K562 (cell line): Measurements from ENCODE around the gene MYO3B. TPM values are rescaled to one million over a fixed set of nuclear protein-coding genes. Genes with fewer than 3 reads are reported as not detected.

ENCODE experiments used
- BRD4 ChIP-seq: fragments of 200-600 bp; sonication (generic); IDR thresholded peaks from 2 replicates; pipeline ENCODE4 v1.6.1; 2017; ENCODE audit warnings: inconsistent platforms
- EP400 ChIP-seq: fragments of 450-650 bp; IDR thresholded peaks from 2 replicates; pipeline ENCODE4 v1.6.1; 2017; ENCODE audit warnings: antibody characterized with exemption, mild to moderate bottlenecking, moderate library complexity
- GTF2E2 ChIP-seq: fragments of 200-800 bp; sonication (Bioruptor generic); IDR thresholded peaks from 2 replicates; pipeline ENCODE4 v1.6.1; 2016; ENCODE audit warnings: missing genetic modification characterization, missing compliant biosample characterization
- ZNF217 ChIP-seq: sonication (generic); formaldehyde crosslinking; IDR thresholded peaks from 2 replicates; pipeline ENCODE4 v1.8.0; 2022; ENCODE audit warnings: mild to moderate bottlenecking, missing genetic modification reagents
- polyA plus RNA-seq, 8 experiments: library from polyadenylated mRNA; depleted of rRNA in 4 of 8; stranded (reverse) in 5 of 8; unstranded in 3 of 8; fragments of >200 nt; fragmentation: Nextera tagmentation in 2 of 8; fragmentation: Illumina TruSeq in 1 of 8; extraction: Ambion mirVana in 2 of 8; extraction: Trizol in 1 of 8; gene quantifications; 2 replicates each; pipeline versions ENCODE4 v1.2.1 to v1.2.3, GENCODE V29; 2011 to 2014; ENCODE audit warnings: inconsistent platforms in 1 of 8, missing spikeins in 1 of 8
- total RNA-seq, 7 experiments: library from RNA; depleted of rRNA in 6 of 7; stranded (reverse); fragments of >200 nt in 6 of 7; fragmentation: Illumina TruSeq in 2 of 7; extraction: Trizol in 2 of 7; gene quantifications; 2 replicates each; pipeline versions ENCODE4 v1.2.1 to v1.2.3, GENCODE V29; 2011 to 2021; ENCODE audit warnings: low replicate concordance in 1 of 7
- TF ChIP-seq, protein P1 (sequence below): fragments of 150-350 bp; conservative IDR thresholded peaks from 2 replicates; pipeline ENCODE4 v1.6.1; 2014; ENCODE audit warnings: low read length
- TF ChIP-seq, protein P2 (sequence below), 3 experiments: fragments of 200-800 bp in 1 of 3; fragments of 250-450 bp in 1 of 3; fragments of 450-650 bp in 1 of 3; sonication (Bioruptor Pico) in 1 of 3; sonication (Bioruptor generic) in 1 of 3; formaldehyde crosslinking in 1 of 3; IDR thresholded peaks; 2 replicates each; pipeline versions ENCODE4 v1.6.1 to v1.8.0; 2016 to 2022; ENCODE audit warnings: mild to moderate bottlenecking in 2 of 3, missing genetic modification characterization in 2 of 3, missing compliant biosample characterization in 1 of 3, moderate library complexity in 1 of 3
- TF ChIP-seq, protein P3 (sequence below), 2 experiments: fragments of 250-450 bp in 1 of 2; fragments of 450-650 bp in 1 of 2; sonication (Bioruptor Pico) in 1 of 2; IDR thresholded peaks; 2 replicates each; pipeline versions ENCODE4 v1.6.1 to v1.8.0; 2016 to 2021; ENCODE audit warnings: mild to moderate bottlenecking in 2 of 2, moderate library complexity in 2 of 2, missing compliant biosample characterization in 1 of 2, missing genetic modification characterization in 1 of 2

The MYO3B gene
- total and polyA plus RNA-seq, 9 of the 15 experiments (the other 6 are each of a cell fraction or from before 2014, with no cell fraction given): 2.7 to 6.5 (median 3.6) TPM

DNA sequence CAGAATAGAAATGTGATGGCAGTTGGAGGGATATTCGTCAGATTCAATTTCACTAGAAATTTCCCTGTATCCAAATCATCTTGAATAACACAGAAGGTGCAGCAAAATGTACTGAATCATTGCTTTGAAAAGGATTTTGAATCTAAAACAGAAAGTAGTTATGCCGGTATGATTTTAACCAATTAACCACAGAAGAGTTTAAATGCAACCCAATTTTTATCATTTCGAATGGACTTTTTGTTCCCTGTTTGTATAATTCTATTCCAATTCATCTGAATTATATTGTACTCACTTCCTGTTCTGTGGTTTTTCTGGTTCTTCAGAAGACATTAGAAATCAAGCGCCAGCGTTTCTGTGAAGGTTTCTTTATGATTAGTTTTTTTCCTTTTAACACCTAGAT is 190.4 kb downstream of the MYO3B start (continued):
- TF ChIP-seq, protein P1, sequence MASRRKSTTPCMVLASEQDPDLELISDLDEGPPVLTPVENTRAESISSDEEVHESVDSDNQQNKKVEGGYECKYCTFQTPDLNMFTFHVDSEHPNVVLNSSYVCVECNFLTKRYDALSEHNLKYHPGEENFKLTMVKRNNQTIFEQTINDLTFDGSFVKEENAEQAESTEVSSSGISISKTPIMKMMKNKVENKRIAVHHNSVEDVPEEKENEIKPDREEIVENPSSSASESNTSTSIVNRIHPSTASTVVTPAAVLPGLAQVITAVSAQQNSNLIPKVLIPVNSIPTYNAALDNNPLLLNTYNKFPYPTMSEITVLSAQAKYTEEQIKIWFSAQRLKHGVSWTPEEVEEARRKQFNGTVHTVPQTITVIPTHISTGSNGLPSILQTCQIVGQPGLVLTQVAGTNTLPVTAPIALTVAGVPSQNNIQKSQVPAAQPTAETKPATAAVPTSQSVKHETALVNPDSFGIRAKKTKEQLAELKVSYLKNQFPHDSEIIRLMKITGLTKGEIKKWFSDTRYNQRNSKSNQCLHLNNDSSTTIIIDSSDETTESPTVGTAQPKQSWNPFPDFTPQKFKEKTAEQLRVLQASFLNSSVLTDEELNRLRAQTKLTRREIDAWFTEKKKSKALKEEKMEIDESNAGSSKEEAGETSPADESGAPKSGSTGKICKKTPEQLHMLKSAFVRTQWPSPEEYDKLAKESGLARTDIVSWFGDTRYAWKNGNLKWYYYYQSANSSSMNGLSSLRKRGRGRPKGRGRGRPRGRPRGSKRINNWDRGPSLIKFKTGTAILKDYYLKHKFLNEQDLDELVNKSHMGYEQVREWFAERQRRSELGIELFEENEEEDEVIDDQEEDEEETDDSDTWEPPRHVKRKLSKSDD: no peak
- TF ChIP-seq, protein P2, sequence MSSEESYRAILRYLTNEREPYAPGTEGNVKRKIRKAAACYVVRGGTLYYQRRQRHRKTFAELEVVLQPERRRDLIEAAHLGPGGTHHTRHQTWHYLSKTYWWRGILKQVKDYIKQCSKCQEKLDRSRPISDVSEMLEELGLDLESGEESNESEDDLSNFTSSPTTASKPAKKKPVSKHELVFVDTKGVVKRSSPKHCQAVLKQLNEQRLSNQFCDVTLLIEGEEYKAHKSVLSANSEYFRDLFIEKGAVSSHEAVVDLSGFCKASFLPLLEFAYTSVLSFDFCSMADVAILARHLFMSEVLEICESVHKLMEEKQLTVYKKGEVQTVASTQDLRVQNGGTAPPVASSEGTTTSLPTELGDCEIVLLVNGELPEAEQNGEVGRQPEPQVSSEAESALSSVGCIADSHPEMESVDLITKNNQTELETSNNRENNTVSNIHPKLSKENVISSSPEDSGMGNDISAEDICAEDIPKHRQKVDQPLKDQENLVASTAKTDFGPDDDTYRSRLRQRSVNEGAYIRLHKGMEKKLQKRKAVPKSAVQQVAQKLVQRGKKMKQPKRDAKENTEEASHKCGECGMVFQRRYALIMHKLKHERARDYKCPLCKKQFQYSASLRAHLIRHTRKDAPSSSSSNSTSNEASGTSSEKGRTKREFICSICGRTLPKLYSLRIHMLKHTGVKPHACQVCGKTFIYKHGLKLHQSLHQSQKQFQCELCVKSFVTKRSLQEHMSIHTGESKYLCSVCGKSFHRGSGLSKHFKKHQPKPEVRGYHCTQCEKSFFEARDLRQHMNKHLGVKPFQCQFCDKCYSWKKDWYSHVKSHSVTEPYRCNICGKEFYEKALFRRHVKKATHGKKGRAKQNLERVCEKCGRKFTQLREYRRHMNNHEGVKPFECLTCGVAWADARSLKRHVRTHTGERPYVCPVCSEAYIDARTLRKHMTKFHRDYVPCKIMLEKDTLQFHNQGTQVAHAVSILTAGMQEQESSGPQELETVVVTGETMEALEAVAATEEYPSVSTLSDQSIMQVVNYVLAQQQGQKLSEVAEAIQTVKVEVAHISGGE (CRISPR knock-in tag; IDR thresholded peaks at IDR 0.05): no peak
- TF ChIP-seq, protein P3, sequence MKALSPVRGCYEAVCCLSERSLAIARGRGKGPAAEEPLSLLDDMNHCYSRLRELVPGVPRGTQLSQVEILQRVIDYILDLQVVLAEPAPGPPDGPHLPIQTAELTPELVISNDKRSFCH (CRISPR knock-in tag; IDR thresholded peaks at IDR 0.05): no peak
- TF ChIP-seq, protein P3 (tag; IDR thresholded peaks at IDR 0.05): 0 out of 2 replicates have a peak, but pooled peaks have one; percentile 39
- TF ChIP-seq ZNF217 (CRISPR knock-in tag) (no peak), EP400 (0 out of 2 replicates have a peak, but pooled peaks have one; percentile 11), GTF2E2 (tag) (peak; percentile 43; the same call in 1 of the 2 replicates), BRD4 (no peak)
- TF ChIP-seq, all 486 proteins: peak for 7
